NB4 (cell line): ENCODE measurements around the gene CCDC154.
A peak's percentile ranks its signal among the peaks of the same experiment; 100 is the strongest.

Experiments used
- DNase-seq: peaks from one replicate; pipeline ENCODE4 v3.0.0; 2010; ENCODE audit warnings: low read depth
- H3K4me3 ChIP-seq: one replicate; pipeline ENCODE4 v1.5.1; 2011; ENCODE audit warnings: mild to moderate bottlenecking, low read depth, low read length, moderate library complexity
- CTCF ChIP-seq: IDR thresholded peaks from one replicate; pipeline ENCODE4 v1.5.1; 2012; ENCODE audit warnings: low read depth, low read length
- MYC ChIP-seq: IDR thresholded peaks from 2 replicates; pipeline ENCODE4 v1.6.1; 2011; ENCODE audit warnings: low read depth, low read length
- POLR2A ChIP-seq: IDR thresholded peaks from 2 replicates; pipeline ENCODE4 v1.6.1; 2011; ENCODE audit warnings: mild to moderate bottlenecking; ENCODE audit not compliant: insufficient read length; ENCODE audit errors: extremely low read depth
- TF ChIP-seq, protein P1 (sequence below): IDR thresholded peaks from 2 replicates; pipeline ENCODE4 v1.6.1; 2011; ENCODE audit warnings: low read depth, low read length

The CCDC154 gene

GRCh38 chr16:1413684-1414531 lies 30.4 kb downstream of the CCDC154 start:
- H3K4me3 ChIP-seq = peak overlapping the region; percentile 52
- TF ChIP-seq MYC (no peak), POLR2A (no peak), CTCF (peak; percentile 36)
- TF ChIP-seq, protein P1, sequence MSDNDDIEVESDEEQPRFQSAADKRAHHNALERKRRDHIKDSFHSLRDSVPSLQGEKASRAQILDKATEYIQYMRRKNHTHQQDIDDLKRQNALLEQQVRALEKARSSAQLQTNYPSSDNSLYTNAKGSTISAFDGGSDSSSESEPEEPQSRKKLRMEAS = no peak
- peak; percentile 80 for DNase-seq

GRCh38 chr16:1412847-1413246 lies 31.5 kb downstream of the CCDC154 start:
- no peak for DNase-seq
- TF ChIP-seq CTCF (no peak), MYC (no peak), POLR2A (no peak)
- TF ChIP-seq, protein P1 = no peak
- H3K4me3 ChIP-seq = no peak overlapping the region

- TF ChIP-seq, protein P1 = peak; percentile 89
- TF ChIP-seq POLR2A = no peak
Observed at GRCh38 chr16:1408171-1408837, 36.1 kb downstream of the CCDC154 start.

GRCh38 chr16:1407753-1408152 lies 36.6 kb downstream of the CCDC154 start:
- no peak overlapping the region for H3K4me3 ChIP-seq

More at GRCh38 chr16:1408171-1408837, 36.1 kb downstream of the CCDC154 start:
- H3K4me3 ChIP-seq = peak overlapping the region; percentile 54
- DNase-seq = peak; percentile 85

DNA sequence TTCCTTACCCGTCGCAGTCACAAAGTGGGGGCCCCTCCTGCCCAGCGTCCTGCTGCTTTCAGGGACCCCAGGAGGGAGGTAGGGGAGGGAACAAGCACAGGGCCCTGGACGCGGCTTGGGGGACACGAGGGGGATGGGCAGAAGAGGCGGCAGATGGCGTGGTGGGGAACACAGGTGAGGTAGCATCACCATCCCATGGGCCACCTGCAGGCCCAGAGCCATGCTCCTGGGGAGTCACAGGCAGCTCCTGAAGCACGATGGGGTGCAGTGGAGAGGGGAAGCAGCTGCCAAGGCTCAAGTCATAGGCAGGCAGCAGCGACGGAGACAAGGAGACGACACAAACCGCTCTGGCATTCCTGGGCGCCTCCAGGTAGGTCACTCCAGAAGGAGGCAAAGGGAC lies 40.6 kb downstream of the CCDC154 start:
- no peak for DNase-seq
- no peak for TF ChIP-seq POLR2A
- TF ChIP-seq CTCF = no peak
- no peak overlapping the region for H3K4me3 ChIP-seq

More at GRCh38 chr16:1407753-1408152, 36.6 kb downstream of the CCDC154 start:
- TF ChIP-seq POLR2A = no peak
- no peak for TF ChIP-seq MYC
- TF ChIP-seq CTCF = no peak
- TF ChIP-seq, protein P1 = no peak
- no peak for DNase-seq

DNA sequence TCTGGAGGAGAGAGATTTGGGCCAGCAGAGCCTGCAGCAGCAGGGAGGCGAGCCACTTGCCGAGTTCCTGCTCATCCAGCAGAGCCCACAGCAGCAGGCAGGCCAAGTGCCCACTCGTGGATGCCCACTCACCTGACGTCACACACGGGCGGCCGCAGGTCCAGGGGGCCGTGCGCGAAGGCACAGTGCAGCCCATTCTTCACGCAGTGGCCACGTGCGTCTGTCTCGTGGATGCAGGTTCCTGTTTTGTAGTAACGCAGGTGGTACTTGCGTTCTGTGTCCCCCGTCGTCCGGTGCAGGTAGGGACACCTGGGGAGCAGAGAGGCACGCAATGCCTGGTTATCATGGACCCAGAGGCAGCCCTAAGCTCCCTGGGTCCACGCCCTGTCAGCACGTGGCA lies 41.3 kb downstream of the CCDC154 start:
- DNase-seq = no peak
- no peak overlapping the region for H3K4me3 ChIP-seq
- TF ChIP-seq POLR2A (no peak), CTCF (no peak)
